Inferior parietal cortex (tissue), 1 donor: ENCODE data around the gene SNX24.
A peak's percentile ranks its signal among the peaks of the same experiment; 100 is the strongest.
"Not testable (repeated sequence)": the region's sequence is repeated elsewhere in the genome, so short reads cannot be mapped to it uniquely, and the experiment has no call there.

ENCODE experiments used
- DNase-seq: peaks from one replicate; pipeline ENCODE4 v3.0.0-alpha.2; 2016; ENCODE audit errors: extremely low spot score

The SNX24 gene

DNA sequence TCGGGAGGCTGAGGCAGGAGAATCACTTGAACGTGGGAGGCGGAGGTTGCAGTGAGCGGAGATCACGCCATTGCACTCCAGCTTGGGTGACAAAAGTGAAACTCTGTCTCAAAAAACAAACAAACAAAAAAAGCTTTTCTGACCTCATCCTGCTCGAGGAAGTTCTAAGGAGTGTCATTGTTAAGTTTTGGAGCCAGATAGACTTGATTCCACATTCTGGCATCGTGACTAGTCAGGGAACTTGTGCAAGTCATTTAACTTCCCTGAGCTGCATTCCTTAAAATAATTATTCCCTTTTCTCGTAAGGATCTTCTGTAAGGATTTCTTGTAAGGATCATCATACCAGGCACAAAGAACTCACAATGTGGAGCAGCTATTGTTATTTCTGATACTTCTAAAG, 26.2 kb downstream of the SNX24 start:
- no peak for DNase-seq

DNA sequence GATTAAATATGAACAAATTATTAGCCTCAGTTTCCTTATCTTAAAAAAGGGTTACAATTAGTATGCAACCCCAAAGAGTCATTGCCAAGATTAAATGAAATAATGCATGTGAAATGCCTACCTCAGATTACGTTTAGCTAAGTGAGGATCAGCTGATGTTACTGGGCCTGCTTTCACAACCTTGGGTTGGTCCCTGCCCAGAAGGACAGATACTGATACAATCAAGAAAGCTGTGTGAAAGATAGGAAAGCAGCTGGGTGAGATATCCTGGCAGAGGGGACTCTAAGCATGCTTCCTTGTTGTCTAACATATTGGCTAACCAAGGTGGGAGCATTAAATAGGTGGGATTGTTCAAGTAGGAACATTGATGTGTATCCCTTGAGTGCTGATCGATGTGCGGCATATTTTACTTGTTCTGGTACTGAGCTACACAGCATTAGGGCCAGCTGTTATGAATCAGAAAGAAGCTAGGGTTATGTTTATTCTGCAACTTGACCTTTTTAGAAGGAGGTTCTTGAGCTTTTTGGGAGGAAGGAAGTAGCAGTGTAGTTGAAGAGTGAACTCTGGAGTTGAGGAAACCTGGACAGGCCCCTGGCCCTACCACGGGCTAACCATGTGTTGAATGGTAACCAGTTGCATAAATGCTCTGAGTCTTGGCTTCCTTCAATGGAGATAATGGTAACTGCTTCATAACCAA, 28.9 kb downstream of the SNX24 start:
- no peak for DNase-seq

DNA sequence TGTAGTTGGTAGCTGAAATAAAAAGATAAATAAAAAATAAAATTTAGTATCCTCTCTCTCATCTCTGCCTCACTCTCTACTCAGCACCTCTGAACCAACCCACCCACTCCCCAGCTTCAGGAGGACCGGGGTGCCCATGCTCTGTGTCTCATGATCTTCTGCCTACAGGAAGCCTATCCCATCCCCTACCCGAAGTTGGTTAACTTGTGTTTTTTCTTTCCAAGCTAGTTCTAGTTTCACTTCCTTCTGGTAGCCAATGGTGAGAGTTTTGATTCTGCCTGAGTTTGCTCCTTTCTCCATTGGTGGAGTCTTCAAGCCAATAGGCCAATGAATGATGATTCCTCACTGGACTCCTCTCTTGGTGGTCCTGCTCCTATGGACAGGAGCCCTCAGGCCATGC, 32.1 kb downstream of the SNX24 start:
- no peak for DNase-seq

DNA sequence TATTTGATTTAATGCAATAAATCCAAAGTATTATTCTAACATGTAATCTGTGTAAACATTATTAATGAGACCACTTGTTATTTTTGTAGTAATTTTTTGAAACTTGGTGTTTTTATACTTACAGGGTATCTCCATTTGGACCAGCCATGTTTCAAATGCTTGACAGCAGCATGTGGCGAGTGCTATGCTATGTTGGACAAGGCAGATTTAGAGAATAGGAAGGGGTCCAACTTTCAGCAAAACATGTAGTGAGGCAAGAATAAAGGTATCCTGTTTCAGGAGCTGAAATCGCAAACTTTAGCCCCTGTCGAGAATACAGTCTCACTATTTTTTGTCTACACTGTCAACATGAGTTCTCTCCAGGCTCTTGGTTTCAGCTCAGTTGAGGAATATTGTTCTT, 33.7 kb downstream of the SNX24 start:
- no peak for DNase-seq

DNA sequence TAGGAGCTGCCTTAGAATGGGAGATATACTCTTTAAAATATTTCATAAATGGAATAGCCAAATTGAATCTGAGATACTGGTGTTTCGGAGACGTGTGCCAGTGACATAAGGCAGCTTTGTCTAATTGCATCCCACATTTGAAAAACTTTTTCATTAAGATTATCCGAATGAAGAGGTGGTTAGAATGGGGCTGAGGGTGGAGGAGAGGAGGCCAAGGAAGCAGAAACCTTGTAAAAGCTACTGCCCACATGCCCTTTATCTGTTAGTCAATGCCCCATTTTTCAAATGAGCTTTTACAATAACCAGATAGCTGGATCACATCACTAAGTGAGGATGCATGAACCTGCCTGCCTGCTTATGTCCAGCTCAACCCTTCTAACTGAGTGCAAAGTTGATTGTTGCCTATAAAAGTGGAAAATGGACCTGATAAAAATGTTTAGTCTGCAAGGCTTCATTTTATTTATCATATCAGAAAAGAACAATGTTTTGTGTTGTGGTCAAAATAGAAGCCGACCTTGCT, 34.8 kb downstream of the SNX24 start:
- no peak for DNase-seq

DNA sequence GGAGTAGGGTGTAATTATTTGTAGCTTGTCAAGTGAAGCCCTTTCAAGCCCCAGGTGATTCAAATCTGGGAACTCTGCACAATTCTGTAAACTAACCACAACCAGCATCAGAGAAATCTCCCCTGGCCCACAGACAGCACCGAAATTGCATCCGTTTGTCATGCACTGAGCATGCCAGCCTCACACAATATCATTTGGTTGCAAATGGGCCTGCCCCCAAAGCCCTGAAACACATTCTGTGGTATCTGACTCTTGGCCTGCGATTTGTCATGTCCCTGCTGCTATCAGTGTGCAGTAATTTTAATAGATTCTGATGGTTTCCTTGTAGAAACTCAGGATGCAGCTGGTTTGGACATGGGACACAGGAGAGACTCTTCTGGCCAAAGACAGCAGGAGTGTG, 35.3 kb downstream of the SNX24 start:
- DNase-seq = no peak

DNA sequence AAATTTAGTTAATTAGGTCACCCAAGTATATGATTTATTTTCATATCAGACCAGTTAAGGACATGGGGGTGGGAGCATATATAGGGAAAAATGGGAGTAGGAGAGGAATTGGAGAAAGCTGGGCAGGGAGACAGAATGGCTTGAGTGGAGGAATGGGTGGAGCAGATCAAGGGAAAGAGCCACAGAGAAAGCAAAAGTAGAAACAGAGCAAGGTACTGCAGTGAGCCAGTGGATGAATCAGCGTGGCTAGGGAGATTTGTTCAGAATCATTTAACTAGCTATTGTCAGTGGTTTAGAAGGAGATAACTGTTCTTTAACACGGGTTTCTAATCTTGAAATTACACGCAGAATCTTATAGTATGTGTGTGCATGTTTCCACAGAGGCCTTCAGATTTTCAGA, 37.4 kb downstream of the SNX24 start:
- DNase-seq = no peak

DNA sequence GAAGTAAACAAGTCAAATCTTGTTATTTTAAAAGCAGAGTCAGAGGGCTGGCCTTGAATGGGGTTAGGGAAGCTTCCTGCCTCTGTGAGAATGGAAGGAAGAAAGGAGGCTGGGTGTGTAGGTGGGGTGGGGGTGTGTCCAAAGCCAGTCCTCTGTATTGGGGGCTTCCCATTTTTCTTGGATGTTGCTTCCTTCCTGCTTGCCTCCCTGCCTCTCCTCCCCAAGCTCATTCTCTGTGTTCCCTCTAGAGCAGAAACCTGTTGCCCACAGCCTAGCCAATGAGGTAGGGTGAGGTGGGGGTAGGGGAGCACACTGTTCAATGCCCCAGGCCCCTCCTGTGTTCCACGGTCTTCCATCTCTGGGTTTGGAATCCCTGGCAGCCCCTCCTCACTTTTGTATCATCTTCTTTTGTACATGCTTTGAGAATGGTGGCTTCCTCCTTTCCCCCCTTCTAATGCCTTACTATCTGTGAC, 39.7 kb downstream of the SNX24 start:
- no peak for DNase-seq

DNA sequence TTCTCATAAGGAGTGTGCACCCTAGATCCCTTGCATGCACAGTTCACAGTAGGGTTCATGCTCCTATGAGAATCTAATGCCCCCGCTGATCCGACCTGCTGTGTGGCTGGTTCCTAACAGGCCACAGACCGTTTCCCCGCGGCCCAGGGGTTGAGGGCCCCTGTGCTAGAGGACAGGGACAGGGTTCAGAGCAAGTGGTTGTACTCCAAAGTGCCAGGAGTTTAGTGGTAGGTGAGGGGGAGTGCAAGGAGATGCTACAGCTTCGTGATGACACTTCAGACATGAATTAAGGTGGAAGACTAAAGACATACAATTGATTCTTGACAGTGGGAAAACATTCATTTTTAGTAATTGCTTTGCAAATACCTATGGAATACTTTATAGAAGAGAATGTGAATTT, 40.5 kb downstream of the SNX24 start:
- DNase-seq = no peak

DNA sequence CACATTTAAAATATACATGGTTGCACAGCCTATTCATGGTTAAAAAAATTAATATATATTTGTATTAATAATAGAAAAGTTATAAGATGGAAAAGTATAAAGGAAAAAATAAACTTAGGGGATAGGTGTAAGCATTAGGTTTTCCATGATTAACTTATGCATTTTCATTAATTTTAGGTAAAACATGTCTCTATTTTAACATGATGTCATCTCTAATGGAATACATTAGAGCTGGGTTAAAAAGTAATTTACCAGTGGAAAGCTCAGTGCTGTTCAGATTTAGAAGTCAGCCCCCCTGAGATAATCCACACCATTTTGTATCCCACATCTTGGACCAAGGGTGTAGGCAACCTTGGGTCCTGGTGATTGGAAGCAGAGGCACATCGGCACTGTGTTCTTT, 49.7 kb downstream of the SNX24 start:
- DNase-seq = no peak

DNA sequence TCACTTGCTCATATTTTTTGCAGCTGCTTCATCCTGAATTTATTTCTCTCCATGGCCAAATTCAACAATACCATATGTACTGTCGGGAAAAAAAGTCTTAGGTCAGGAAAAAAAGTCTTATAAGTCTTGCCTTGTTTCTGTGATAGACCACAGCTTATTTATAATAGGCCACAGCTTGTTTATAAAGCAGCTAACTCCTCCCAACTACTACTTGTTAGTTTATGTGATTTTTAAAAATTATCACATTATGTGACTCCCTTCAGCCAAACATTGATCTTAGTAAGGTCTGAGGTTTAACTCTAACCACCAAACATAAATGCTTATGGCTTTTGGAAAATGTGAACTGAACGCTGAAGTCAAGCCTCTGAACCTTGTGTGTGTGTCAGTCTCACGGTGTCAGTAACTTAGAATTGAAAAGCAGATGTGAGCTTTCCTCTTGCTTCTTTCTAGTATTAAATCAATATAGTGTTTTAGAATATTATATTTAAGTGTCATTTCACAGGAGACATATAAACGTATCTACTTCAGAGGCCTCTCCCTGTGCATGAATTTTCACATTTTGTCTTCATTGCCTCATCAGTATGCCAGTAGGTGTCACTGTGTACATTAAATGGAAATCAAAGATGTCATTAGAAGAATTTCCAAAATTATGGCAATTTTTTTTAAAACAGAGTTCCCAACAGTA, 51.3 kb downstream of the SNX24 start:
- peak; percentile 69 for DNase-seq

DNA sequence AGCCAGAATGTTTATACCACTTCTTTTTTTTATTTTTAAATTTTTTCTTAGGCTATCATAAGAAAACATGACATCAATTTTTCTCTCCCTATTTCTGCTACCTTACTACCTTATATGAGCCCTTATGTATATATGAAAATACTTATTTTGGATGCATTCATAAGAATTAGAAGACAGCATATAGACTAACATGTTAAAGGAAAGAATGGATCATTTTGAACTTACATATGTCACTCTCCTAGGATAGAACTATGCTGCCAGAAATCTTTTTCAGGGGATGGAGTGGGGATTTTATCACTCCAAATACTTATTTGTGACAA, 51.8 kb downstream of the SNX24 start:
- no peak for DNase-seq

DNA sequence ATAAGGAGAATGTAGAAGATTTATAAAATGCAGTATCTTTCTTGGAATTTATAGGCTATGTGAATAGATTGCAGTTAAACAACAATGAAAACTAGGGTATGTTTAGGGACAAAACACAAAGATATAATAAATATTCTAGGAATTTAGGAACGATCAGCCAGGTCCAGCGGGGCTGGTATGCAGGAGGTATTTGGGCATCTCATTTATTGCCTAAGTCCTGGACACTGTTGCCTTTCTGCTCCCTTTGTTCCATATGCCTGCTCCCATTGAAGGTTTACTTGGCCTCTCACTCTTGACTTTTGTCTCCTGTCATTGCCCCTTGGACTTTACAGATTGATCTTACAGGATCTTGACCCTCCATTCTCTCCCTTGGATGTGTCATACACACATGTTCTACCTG, 55.9 kb downstream of the SNX24 start:
- no peak for DNase-seq

DNA sequence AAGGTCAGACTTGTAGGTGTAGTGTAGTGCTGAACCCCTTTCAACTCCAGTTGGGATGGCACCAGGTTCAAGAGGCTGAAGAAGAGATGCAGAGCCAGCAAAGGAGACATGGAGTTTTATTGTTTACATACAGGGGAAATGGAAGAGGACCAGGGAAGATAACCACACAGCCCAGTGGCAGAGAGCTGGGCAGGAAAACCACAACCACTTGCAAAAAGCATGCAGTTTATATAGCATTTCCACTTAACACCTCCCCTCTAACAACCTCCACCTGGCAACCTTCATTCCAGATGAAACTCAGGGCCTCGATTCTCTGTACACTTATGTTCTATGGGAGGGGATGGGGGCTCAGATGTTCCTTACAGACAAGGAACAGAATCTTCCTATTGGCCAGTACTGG, 56.9 kb downstream of the SNX24 start:
- DNase-seq = no peak

DNA sequence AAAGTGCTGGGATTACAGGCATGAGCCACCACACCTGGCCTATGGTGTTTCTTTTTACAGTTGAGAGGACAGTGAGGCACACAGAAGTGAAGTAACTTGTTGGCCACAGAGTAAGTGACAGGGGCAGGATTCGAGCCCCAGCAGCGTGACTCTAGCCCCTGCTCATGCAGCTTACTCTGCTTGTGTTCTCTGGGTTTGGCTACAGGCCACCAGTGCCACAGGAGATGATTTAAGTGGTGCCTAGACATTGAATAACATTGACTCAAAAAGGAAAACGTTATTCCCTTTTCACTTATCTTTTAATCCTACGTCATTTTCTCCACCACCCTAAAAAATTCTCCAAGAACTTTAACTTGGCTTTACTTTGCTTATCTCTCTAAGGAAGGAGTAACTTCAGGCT, 61.4 kb downstream of the SNX24 start:
- no peak for DNase-seq

DNA sequence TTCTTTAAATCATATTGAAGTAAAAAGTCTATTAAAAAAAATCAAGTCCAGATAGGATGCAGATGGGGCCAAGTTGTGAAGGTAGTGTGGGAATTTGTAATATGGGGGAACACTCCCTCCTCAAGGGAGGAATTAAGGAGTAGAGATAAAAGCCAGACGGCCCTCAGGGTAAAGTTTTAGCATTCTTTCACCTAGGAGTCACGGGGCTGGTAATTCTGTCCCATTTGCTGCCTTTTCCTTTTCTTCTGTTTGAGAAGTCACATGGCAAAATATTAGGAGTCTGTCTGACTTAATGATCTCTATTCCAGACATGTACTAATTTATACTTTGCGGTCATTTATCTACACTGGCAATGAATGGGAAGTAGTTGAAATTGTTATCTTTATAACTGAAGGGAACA, 61.9 kb downstream of the SNX24 start:
- no peak for DNase-seq

DNA sequence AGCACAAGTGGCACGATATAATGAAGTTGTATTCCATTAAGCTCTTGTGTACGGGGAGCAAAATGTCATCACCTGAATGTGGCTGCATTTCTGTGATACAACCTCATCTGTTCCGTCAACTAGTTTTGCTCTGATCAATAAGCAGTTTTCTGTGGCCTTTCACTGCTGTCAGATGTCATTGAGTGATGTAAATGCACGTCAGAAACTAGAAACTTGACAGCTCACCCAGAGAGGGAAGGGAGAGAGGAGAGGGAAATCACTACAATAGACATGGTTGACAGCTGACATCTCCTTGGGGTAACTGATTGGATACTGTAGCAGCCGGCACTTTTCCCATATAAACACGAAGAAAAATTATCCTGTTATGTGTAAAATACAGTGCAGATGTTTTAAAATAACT, 62.7 kb downstream of the SNX24 start:
- DNase-seq = no peak

DNA sequence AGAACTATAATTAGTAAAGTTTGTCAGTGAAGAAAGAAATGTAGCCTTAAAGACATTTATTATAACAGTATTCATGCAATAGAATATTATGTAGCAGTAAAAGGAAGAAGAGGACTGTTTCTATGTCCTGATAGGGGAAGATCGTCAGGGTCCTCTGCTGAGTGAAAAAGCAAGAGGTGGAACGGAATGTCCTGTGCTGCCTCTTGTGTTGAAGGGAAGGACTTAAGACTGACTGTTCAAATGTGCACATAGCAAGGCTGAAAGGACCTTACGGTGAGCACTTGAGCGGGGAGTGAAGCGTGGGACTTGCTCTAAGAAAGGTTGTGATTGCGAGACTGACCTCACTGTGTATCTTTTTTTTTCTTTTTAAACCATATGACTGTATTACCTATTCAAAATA, 63.2 kb downstream of the SNX24 start:
- DNase-seq = no peak

DNA sequence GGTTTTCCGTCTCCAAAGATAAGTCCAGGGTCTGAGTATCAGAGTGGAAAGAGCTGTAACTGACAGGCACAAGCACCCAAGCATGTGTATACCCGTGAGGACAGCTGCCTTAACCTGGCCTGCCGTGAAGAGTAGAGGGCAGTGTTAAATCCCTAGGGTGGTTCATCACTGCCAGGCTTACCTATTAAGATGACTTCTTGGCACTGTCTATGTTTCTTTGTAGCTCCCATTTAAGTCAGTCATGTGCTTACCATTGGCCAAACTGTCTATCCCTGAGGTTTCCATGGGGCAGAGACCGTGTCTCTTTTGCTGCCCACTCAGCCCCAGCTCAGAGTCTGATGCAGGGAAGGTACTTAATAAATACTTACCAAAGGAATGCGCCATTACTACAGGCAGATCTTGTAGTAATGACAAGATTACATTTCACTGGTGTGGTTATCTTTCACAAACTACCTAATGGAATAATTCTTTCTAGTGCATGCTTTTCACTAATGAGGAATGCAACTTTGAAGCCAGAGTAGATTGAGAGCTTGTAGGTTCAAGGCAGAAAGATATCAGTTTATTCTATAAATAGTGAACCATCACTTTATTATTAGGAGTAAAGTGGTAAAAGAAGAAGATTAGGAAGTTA, 64.2 kb downstream of the SNX24 start:
- DNase-seq = no peak

DNA sequence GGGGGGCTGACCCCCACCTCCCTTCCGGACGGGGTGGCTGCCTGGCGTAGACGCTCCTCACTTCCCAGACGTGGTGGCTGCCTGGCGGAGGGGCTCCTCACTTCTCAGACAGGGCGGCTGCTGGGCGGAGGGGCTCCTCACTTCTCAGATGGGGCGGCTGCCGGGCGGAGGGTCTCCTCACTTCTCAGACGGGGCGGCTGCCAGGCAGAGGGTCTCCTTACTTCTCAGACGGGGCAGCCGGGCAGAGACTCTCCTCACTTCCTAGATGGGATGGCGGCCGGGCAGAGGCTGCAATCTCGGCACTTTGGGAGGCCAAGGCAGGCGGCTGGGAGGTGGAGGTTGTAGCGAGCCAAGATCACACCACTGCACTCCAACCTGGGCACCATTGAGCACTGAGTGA, 68.0 kb downstream of the SNX24 start:
- DNase-seq = not testable (repeated sequence)

DNA sequence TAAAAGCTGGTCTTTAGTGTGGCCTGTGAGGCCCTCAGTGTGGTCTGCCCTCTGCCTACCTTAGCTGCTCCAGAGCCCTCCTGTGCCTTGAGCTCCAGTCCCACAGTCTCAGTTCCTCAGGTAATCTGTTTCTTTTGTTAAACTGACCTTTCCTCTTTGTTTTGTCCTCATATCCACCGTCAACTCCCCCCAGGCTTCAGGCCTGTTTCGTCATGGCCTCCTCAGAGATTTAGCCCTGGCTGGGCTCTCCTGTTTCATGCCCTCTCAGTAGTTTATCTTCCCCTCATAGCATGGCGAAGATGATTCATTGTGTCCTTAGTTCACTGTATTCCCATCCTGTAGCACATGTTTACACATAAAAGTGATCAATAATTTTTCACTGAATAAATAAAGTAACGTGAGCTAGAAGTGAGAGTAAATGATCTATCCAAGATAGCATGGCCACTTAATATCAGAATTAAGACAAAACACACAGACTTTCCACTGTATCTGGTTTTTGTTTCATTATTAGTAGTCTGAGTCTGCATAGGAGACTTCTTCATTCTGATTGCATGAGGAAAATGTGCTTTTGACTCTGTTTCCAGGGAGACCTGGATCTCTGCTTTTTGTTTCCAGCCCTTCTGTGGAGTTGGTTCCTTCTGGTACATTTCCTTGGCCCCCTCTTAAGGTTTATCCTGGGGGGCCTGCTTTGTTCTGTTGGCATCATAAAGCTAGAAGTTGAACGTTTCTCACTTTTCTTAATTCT, 70.5 kb downstream of the SNX24 start:
- no peak for DNase-seq

DNA sequence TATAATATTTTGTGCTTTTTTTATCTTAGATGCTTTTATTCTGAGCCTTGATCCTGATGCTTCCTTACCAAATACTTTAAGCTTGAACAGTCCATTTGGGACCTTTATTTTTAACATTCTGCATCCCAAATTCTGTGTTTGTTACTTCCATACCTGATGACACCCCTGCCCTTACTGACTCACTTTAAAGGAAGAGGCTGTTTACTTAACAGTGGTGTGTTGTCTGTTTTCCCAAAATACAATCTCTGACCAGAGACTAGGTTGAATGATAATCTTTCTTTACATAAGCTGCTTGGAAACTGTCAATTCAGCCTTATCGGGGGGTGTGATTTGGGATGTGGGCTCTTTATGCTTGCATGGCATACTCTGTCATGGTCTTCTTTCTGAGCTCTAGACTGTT, 71.1 kb downstream of the SNX24 start:
- no peak for DNase-seq
